Upper lobe of left lung (tissue), 4 donors: ENCODE results near the gene TADA1.

Source experiments
- EP300 ChIP-seq, 4 donors: sonication (generic); formaldehyde crosslinking; IDR thresholded peaks; one replicate each; pipeline ENCODE4 v1.5.1; 2017; ENCODE audit warnings: antibody characterized with exemption in 4 of 4, control low read depth in 2 of 4
- POLR2A ChIP-seq, 4 donors: fragments of 450-650 bp; IDR thresholded peaks; one replicate each; pipeline ENCODE4 v1.5.1; 2016 to 2017; ENCODE audit warnings: antibody characterized with exemption in 4 of 4, mild to moderate bottlenecking in 2 of 4
- POLR2AphosphoS5 ChIP-seq, 2 donors: sonication (generic); formaldehyde crosslinking; IDR thresholded peaks; one replicate each; pipeline ENCODE4 v1.5.1; 2017; ENCODE audit warnings: antibody characterized with exemption in 2 of 2
- TF ChIP-seq, protein P1 (sequence below), 6 experiments: fragments of 450-650 bp in 4 of 6; fragments of 200-600 bp in 2 of 6; sonication (generic) in 2 of 6; IDR thresholded peaks; one replicate each; pipeline ENCODE4 v1.5.1; 2016 to 2019; ENCODE audit warnings: antibody characterized with exemption in 6 of 6

DNA sequence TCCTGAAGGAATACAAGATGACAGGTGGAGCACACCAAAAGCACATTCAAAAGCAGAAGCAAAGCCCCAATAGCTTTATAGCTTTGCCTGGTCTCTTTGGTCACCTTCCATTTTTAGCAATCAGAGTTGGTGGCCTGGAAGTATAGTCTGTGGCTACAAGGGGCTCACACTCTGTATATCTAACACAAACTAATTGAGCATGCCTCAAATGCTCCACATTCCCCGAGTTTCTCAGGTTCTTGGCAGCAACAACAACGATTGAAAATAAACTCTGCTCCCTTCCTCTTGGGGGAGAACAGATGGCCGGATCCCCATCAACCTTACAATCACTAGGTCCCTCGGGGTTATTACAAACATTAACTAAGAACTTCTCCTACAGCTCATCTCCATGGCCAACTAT lies 24.9 kb upstream of the TADA1 start:
- TF ChIP-seq, protein P1, sequence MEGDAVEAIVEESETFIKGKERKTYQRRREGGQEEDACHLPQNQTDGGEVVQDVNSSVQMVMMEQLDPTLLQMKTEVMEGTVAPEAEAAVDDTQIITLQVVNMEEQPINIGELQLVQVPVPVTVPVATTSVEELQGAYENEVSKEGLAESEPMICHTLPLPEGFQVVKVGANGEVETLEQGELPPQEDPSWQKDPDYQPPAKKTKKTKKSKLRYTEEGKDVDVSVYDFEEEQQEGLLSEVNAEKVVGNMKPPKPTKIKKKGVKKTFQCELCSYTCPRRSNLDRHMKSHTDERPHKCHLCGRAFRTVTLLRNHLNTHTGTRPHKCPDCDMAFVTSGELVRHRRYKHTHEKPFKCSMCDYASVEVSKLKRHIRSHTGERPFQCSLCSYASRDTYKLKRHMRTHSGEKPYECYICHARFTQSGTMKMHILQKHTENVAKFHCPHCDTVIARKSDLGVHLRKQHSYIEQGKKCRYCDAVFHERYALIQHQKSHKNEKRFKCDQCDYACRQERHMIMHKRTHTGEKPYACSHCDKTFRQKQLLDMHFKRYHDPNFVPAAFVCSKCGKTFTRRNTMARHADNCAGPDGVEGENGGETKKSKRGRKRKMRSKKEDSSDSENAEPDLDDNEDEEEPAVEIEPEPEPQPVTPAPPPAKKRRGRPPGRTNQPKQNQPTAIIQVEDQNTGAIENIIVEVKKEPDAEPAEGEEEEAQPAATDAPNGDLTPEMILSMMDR (IDR thresholded peaks at IDR 0.05): no peak
- no peak for TF ChIP-seq POLR2A (IDR thresholded peaks at IDR 0.05)
- no peak for TF ChIP-seq POLR2AphosphoS5 (IDR thresholded peaks at IDR 0.05)
- no peak for TF ChIP-seq EP300 (IDR thresholded peaks at IDR 0.05)
